ENCODE measurements around the gene LRRFIP1.
"Not testable (repeated sequence)": the region's sequence is repeated elsewhere in the genome, so short reads cannot be mapped to it uniquely, and the experiment has no call there.

The LRRFIP1 gene

DNA sequence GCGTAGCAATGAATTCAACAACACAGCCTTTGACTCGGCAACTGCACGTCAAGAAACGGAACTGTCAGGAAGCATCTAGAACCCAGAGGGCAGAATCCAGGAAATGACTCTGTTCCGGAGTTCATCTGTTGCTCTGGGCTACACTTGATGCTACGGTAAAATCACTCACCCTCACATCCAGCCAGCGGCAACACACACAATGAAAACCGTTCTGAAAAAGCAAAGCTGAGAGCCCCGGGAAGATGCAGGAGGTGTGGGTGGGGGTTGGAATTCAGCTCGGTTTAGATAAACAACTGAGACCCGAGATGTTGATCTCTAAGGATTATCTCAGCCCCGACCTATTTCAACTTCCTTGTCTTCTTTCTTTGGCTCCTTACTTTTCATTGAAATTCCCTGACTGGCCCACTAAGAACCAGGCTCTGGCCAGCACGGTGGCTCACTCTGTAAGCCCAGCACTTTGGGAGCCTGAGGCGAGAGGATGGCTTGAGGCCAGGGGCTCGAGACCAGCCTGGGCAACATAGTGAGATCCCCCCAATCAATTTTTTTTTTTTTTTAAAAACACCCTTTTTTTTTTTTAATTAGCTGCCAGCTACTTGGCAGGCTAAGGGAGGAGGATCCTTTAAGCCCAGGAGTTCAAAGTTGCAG, 23.5 kb upstream of the LRRFIP1 start:
- H3K27ac Mint-ChIP-seq: peak overlapping the region; percentile 73
- H3K4me3 Mint-ChIP-seq: peak overlapping the region; percentile 51
- no peaks in the 10 kb centered on the region for H3K36me3 Mint-ChIP-seq
- no peaks in the 10 kb centered on the region for H3K27me3 Mint-ChIP-seq
- H3K9me3 Mint-ChIP-seq (ENCODE audit: low read depth): no peaks in the 10 kb centered on the region
- H3K4me1 Mint-ChIP-seq (ENCODE audit: low read depth): peaks cover 23% of the 10 kb centered on the region

GRCh38 chr2:237604391-237604790, 23.0 kb upstream of the LRRFIP1 start:
- H3K4me3 Mint-ChIP-seq: no peak overlapping the region
- no peaks in the 10 kb centered on the region for H3K9me3 Mint-ChIP-seq (ENCODE audit: low read depth)
- no peak overlapping the region for H3K27ac Mint-ChIP-seq
- H3K36me3 Mint-ChIP-seq: no peaks in the 10 kb centered on the region
- H3K27me3 Mint-ChIP-seq: no peaks in the 10 kb centered on the region
- H3K4me1 Mint-ChIP-seq (ENCODE audit: low read depth): peaks cover 23% of the 10 kb centered on the region

DNA sequence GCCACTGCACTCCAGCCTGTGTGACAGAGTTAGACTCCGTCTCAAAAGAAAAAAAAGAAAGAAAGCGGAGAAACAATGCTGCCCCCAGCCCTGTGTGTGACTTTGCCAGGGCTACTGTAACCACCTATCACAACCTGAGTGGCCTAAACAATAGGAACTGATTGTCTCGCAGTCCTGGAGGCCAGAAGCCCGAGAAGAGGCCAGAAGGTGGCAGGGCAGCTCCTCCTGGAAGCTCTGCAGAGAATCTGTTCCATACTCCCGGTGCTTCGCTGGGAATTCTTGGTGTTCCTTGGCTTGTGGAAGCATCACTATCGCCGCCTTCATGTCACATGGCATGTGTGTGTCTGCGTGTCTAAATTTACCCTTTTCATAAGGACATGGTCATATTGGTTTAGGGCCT, 22.4 kb upstream of the LRRFIP1 start:
- Mint-ChIP-seq H3K36me3 (no peaks in the 10 kb centered on the region), H3K27ac (no peak overlapping the region), H3K9me3 (ENCODE audit: low read depth) (no peaks in the 10 kb centered on the region), H3K27me3 (no peaks in the 10 kb centered on the region), H3K4me1 (ENCODE audit: low read depth) (peaks cover 23% of the 10 kb centered on the region), H3K4me3 (no peak overlapping the region)

DNA sequence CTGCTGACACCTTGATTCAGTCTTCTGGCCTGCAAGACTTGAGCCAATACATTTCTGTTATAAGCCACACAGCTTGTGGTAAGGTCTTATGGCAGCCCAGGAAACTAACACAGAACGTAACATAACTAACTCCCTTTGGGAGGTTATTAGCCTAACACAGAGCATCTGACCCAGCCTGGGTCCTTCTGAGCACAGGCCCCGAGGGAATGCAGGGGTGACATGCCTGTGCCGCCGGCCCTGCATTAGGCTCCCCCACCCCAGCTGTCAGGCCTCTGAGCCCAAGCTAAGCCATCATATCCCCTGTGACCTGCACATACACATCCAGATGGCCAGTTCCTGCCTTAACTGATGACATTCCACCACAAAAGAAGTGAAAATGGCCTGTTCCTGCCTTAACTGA, 20.9 kb upstream of the LRRFIP1 start:
- not testable (repeated sequence) for H3K27me3 Mint-ChIP-seq; H3K4me3 Mint-ChIP-seq; H3K27ac Mint-ChIP-seq; H3K9me3 Mint-ChIP-seq (ENCODE audit: low read depth); H3K36me3 Mint-ChIP-seq
- peaks cover 23% of the 10 kb centered on the region for H3K4me1 Mint-ChIP-seq (ENCODE audit: low read depth)

DNA sequence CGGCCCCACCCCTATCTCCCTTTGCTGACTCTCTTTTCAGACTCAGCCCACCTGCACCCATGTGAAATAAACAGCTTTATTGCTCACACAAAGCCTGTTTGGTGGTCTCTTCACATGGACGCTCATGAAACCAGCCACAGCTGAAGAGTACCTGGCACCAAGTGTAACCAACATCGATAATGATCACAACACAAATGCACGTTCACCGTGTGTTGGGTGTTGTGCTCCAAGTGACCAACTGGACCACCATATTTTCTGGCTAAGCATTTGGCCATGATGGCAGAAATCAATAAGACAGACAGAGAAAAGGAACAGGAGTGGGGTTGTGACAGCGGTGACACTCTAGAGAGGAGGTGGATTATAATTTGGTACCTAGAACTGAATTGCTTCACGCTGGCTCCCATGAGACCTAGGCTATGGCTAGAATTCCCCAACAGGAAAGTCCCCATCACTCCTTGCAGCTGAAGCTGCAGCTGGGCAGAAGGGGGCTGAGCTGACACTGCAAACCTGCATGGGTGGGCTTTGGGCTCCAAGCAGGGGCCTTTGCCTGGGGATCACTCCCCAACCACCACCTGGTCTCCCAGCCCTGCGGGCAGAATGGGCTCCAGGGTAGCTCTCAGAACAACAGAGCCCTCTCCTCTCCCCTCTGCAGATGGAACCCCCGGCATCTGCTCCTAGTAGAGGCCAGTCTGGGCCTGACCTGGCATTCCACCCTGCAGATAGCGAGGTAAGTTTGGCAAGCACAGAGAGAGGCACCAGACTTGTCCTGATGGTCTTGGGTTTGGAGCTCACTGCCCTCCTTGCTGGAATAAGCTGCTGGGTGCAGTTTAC, 14.6 kb upstream of the LRRFIP1 start:
- Mint-ChIP-seq H3K27me3 (no peaks in the 10 kb centered on the region), H3K9me3 (ENCODE audit: low read depth) (no peaks in the 10 kb centered on the region), H3K36me3 (peaks cover 2% of the 10 kb centered on the region), H3K4me1 (ENCODE audit: low read depth) (peaks cover 34% of the 10 kb centered on the region), H3K27ac (no peak overlapping the region), H3K4me3 (no peak overlapping the region)

DNA sequence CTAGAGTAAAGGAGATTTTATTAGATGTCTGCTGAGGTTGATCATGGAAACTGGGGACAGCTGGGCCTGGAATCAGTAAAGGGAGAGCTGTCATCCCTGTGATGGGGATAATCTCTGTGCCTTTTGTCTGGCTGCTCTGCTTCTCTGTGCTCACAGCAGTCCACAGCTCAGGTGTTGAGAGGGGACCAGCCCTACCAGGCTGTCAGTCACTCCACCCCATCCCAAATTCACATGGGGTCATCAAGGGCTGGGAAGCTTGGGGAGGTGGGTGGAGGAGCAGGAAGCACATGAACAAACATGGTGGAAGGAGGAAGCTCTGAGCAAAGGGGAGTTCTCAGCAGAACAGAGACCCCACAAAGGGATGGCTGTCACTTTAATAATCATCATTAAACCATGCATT, 13.7 kb upstream of the LRRFIP1 start:
- H3K4me3 Mint-ChIP-seq: no peak overlapping the region
- no peaks in the 10 kb centered on the region for H3K9me3 Mint-ChIP-seq (ENCODE audit: low read depth)
- no peak overlapping the region for H3K27ac Mint-ChIP-seq
- H3K36me3 Mint-ChIP-seq: peaks cover 2% of the 10 kb centered on the region
- peaks cover 40% of the 10 kb centered on the region for H3K4me1 Mint-ChIP-seq (ENCODE audit: low read depth)
- no peaks in the 10 kb centered on the region for H3K27me3 Mint-ChIP-seq

- H3K36me3 Mint-ChIP-seq: peaks cover 2% of the 10 kb centered on the region
- H3K27me3 Mint-ChIP-seq: no peaks in the 10 kb centered on the region
- H3K4me3 Mint-ChIP-seq: no peak overlapping the region
- no peak overlapping the region for H3K27ac Mint-ChIP-seq
- peaks cover 40% of the 10 kb centered on the region for H3K4me1 Mint-ChIP-seq (ENCODE audit: low read depth)
- no peaks in the 10 kb centered on the region for H3K9me3 Mint-ChIP-seq (ENCODE audit: low read depth)
Measured at GRCh38 chr2:237614151-237614720, 13.2 kb upstream of the LRRFIP1 start.

GRCh38 chr2:237615631-237616249, 11.6 kb upstream of the LRRFIP1 start:
- H3K36me3 Mint-ChIP-seq: peaks cover 2% of the 10 kb centered on the region
- H3K4me3 Mint-ChIP-seq: no peak overlapping the region
- H3K27me3 Mint-ChIP-seq: no peaks in the 10 kb centered on the region
- H3K4me1 Mint-ChIP-seq (ENCODE audit: low read depth): peaks cover 40% of the 10 kb centered on the region
- H3K27ac Mint-ChIP-seq: no peak overlapping the region
- H3K9me3 Mint-ChIP-seq (ENCODE audit: low read depth): no peaks in the 10 kb centered on the region

DNA sequence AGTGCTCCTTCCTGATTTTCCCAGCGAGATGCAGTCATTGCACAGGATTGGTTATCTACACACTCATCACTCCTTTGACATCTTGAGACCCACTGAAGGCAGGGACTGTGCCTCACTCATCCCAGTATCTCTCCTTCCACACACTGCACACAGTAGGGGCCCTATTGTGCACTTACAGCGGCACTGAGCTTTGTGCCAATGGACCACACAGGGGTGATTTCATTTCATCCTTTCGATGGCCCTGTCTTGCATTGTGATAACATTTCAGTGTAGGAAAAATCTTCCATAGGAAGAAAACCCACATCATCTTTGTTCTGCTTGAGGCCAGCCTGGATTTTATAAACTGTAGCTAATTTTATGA, 11.0 kb upstream of the LRRFIP1 start:
- Mint-ChIP-seq H3K4me1 (ENCODE audit: low read depth) (peaks cover 40% of the 10 kb centered on the region), H3K27me3 (no peaks in the 10 kb centered on the region), H3K4me3 (peak overlapping the region; percentile 64), H3K27ac (no peak overlapping the region), H3K36me3 (peaks cover 2% of the 10 kb centered on the region), H3K9me3 (ENCODE audit: low read depth) (no peaks in the 10 kb centered on the region)

DNA sequence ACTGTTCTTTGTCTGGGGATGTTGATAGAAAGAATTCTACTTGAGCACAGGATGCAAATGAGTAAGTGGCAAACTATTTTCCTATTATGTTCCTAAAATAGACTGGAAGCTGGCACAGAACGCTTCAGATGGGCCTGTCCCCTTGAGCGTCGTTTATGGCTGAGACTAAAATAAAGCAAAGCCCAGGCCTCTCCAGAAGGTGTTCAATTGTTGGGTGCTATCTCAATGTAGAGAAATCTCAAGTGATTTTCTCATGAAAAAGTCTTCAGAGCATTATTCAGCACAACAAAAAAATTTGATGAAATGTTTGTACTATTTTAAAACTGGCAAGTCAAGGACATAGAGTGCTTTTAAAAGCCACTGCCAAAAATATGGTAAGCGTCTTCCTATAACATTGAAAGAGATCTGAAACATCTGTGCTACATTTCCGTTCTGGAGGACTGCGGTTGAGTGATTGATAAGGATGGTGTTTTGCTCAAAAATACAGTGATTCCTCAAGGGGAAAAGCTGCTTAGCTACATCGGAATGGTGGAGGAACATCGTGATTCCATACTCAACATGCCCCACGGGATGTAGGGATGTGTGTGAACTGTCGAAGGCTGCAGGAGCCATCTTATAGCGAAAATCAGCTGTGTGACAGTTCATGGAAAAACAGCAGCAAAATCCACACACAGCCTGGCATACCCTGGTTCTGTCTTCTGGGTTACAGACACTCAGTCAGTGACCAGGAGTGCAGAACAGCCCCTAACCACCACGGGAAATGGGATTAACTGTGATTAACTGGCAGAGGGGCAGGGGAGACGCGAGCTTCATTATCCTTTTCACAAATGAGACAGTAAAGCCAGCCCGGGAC, 10.4 kb upstream of the LRRFIP1 start:
- no peaks in the 10 kb centered on the region for H3K9me3 Mint-ChIP-seq (ENCODE audit: low read depth)
- H3K36me3 Mint-ChIP-seq: peaks cover 2% of the 10 kb centered on the region
- H3K27me3 Mint-ChIP-seq: no peaks in the 10 kb centered on the region
- H3K4me3 Mint-ChIP-seq: peak overlapping the region; percentile 64
- peaks cover 40% of the 10 kb centered on the region for H3K4me1 Mint-ChIP-seq (ENCODE audit: low read depth)
- peak overlapping the region; percentile 17 for H3K27ac Mint-ChIP-seq

- Mint-ChIP-seq H3K4me1 (ENCODE audit: low read depth) (peaks cover 40% of the 10 kb centered on the region), H3K36me3 (peaks cover under 1% of the 10 kb centered on the region), H3K9me3 (ENCODE audit: low read depth) (no peaks in the 10 kb centered on the region), H3K27me3 (no peaks in the 10 kb centered on the region), H3K27ac (no peak overlapping the region), H3K4me3 (no peak overlapping the region)
Measured at GRCh38 chr2:237617587-237617982, 9.8 kb upstream of the LRRFIP1 start.

GRCh38 chr2:237618449-237618848, 8.9 kb upstream of the LRRFIP1 start:
- Mint-ChIP-seq H3K27ac (no peak overlapping the region), H3K36me3 (no peaks in the 10 kb centered on the region), H3K9me3 (ENCODE audit: low read depth) (no peaks in the 10 kb centered on the region), H3K4me1 (ENCODE audit: low read depth) (peaks cover 38% of the 10 kb centered on the region), H3K4me3 (no peak overlapping the region), H3K27me3 (no peaks in the 10 kb centered on the region)

DNA sequence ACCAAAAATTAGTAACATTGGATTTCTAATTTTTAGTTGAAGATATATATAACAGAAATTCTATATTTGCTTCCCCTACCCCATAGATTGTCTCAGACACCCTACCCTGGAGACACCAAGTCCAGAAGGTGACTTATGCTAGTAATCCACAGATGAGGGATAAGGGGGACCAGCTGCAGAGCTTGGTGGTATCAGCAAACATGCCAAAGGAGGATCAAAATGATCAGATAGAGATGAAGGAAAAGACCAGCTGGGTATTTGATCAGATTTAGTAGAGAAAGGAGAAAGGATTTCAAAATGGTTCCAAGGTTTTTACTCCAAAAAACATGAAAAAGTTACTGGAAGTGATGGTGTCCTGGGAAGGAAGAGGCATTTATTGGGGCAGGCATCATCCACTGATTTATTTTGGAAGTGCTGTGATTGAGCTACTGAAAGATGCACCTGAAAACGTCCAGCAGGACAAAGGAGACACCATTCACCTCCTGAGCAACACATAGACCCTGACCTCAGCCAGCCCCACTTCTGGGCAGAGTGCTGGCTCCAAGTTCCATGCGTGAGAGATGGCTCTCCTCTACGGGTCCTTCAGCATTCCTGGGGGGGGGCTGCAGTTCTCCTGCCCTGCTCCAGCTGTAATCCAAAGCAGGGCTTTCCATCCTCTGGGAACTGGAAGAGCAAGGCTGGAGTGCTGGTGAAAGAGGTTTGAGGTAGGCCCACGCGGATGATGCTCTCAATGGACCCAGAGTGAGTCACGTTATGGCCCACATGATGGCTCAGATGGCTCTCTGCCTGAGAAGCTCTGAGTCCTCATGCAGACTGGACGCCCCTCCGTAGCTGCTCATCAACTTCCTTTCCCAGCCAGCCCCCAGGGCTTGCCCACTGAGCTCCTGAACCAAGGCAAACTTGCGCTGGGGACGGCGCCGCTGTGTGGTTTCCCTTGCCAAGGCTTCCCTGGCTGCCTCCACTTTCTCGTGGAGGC, 3.7 kb upstream of the LRRFIP1 start:
- Mint-ChIP-seq H3K4me1 (ENCODE audit: low read depth) (peaks cover 11% of the 10 kb centered on the region), H3K36me3 (no peaks in the 10 kb centered on the region), H3K4me3 (no peak overlapping the region), H3K27ac (no peak overlapping the region), H3K27me3 (no peaks in the 10 kb centered on the region), H3K9me3 (ENCODE audit: low read depth) (no peaks in the 10 kb centered on the region)

- no peaks in the 10 kb centered on the region for H3K9me3 Mint-ChIP-seq (ENCODE audit: low read depth)
- H3K27ac Mint-ChIP-seq: no peak overlapping the region
- H3K27me3 Mint-ChIP-seq: no peaks in the 10 kb centered on the region
- H3K4me3 Mint-ChIP-seq: no peak overlapping the region
- H3K36me3 Mint-ChIP-seq: no peaks in the 10 kb centered on the region
- peaks cover 16% of the 10 kb centered on the region for H3K4me1 Mint-ChIP-seq (ENCODE audit: low read depth)
Measured at GRCh38 chr2:237624565-237624964, 2.8 kb upstream of the LRRFIP1 start.

All from activated naive CD8-positive, alpha-beta T cell (primary cell).